ENCODE measurements around the gene VEGFB.
A peak's percentile ranks its signal among the peaks of the same experiment; 100 is the strongest.
"Not testable (repeated sequence)": the region's sequence is repeated elsewhere in the genome, so short reads cannot be mapped to it uniquely, and the experiment has no call there.

VEGFB gene

GRCh38 chr11:64244966-64245365, 10.6 kb downstream of the VEGFB start:
- H3K4me1 ChIP-seq (ENCODE audit: control insufficient read depth, insufficient read depth, low read length) = peaks cover 47% of the 10 kb centered on the region
- H3K9me3 ChIP-seq (replicated peaks; ENCODE audit: low read length) = no peaks in the 10 kb centered on the region
- peaks cover 16% of the 10 kb centered on the region for H3K36me3 ChIP-seq (ENCODE audit: insufficient read depth, low read length)
- H3K27me3 ChIP-seq (ENCODE audit: control insufficient read depth, insufficient read depth, low read length) = no peaks in the 10 kb centered on the region
- H3K4me3 ChIP-seq (ENCODE audit: low read length) = peak overlapping the region; percentile 100
- peak overlapping the region; percentile 85 for H3K4me2 ChIP-seq (ENCODE audit: low read length)
- H3K9ac ChIP-seq (ENCODE audit: low read depth, low read length) = peak overlapping the region; percentile 97

- Histone ChIP-seq H3K4me1 (ENCODE audit: control insufficient read depth, insufficient read depth, low read length) (peaks cover 43% of the 10 kb centered on the region), H3K4me2 (ENCODE audit: low read length) (peak overlapping the region; percentile 85), H3K9me3 (replicated peaks; ENCODE audit: low read length) (no peaks in the 10 kb centered on the region), H3K36me3 (ENCODE audit: insufficient read depth, low read length) (peaks cover 16% of the 10 kb centered on the region), H3K9ac (ENCODE audit: low read depth, low read length) (peak overlapping the region; percentile 97), H3K27me3 (ENCODE audit: control insufficient read depth, insufficient read depth, low read length) (no peaks in the 10 kb centered on the region), H3K4me3 (ENCODE audit: low read length) (peak overlapping the region; percentile 100)
These were observed 11.0 kb downstream of the VEGFB start for GRCh38 chr11:64245401-64245796.

GRCh38 chr11:64245797-64246620, 11.6 kb downstream of the VEGFB start:
- Histone ChIP-seq H3K27me3 (ENCODE audit: control insufficient read depth, insufficient read depth, low read length) (no peaks in the 10 kb centered on the region), H3K9ac (ENCODE audit: low read depth, low read length) (peak overlapping the region; percentile 97), H3K4me3 (ENCODE audit: low read length) (peak overlapping the region; percentile 100), H3K9me3 (replicated peaks; ENCODE audit: low read length) (no peaks in the 10 kb centered on the region), H3K4me2 (ENCODE audit: low read length) (peak overlapping the region; percentile 85), H3K36me3 (ENCODE audit: insufficient read depth, low read length) (peaks cover 16% of the 10 kb centered on the region), H3K4me1 (ENCODE audit: control insufficient read depth, insufficient read depth, low read length) (peaks cover 45% of the 10 kb centered on the region)

GRCh38 chr11:64246621-64246870, 12.2 kb downstream of the VEGFB start:
- Histone ChIP-seq H3K4me3 (ENCODE audit: low read length) (peak overlapping the region; percentile 100), H3K4me1 (ENCODE audit: control insufficient read depth, insufficient read depth, low read length) (peaks cover 46% of the 10 kb centered on the region), H3K4me2 (ENCODE audit: low read length) (peak overlapping the region; percentile 85), H3K9ac (ENCODE audit: low read depth, low read length) (peak overlapping the region; percentile 97), H3K36me3 (ENCODE audit: insufficient read depth, low read length) (peaks cover 16% of the 10 kb centered on the region)
- H3K27me3 ChIP-seq (ENCODE audit: control insufficient read depth, insufficient read depth, low read length); H3K9me3 ChIP-seq (replicated peaks; ENCODE audit: low read length): not testable (repeated sequence)

- Histone ChIP-seq H3K4me3 (ENCODE audit: low read length) (peak within 1 kb of the TSS; percentile 100), H3K4me1 (ENCODE audit: control insufficient read depth, insufficient read depth, low read length) (peaks cover 46% of the 10 kb centered on the region), H3K4me2 (ENCODE audit: low read length) (peak within 1 kb of the TSS; percentile 99), H3K27me3 (ENCODE audit: control insufficient read depth, insufficient read depth, low read length) (no peaks in the 10 kb centered on the region), H3K9ac (ENCODE audit: low read depth, low read length) (peak within 1 kb of the TSS; percentile 97), H3K9me3 (replicated peaks; ENCODE audit: low read length) (no peaks in the 10 kb centered on the region), H3K36me3 (ENCODE audit: insufficient read depth, low read length) (peaks cover 16% of the 10 kb centered on the region)
These were observed 12.7 kb downstream of the VEGFB start, which contains the start of gene PPP1R14B for GRCh38 chr11:64246871-64247728. PPP1R14B (minus strand) TSS chr11:64246943; CDS start chr11:64246673, 270 bp downstream.

- Histone ChIP-seq H3K4me1 (ENCODE audit: control insufficient read depth, insufficient read depth, low read length) (peaks cover 40% of the 10 kb centered on the region), H3K36me3 (ENCODE audit: insufficient read depth, low read length) (peaks cover 16% of the 10 kb centered on the region), H3K4me3 (ENCODE audit: low read length) (peak overlapping the region; percentile 100), H3K9ac (ENCODE audit: low read depth, low read length) (peak overlapping the region; percentile 85), H3K4me2 (ENCODE audit: low read length) (peak overlapping the region; percentile 99), H3K27me3 (ENCODE audit: control insufficient read depth, insufficient read depth, low read length) (no peaks in the 10 kb centered on the region), H3K9me3 (replicated peaks; ENCODE audit: low read length) (no peaks in the 10 kb centered on the region)
These were observed 13.5 kb downstream of the VEGFB start for GRCh38 chr11:64247729-64248531.

GRCh38 chr11:64248578-64248977, 14.2 kb downstream of the VEGFB start:
- Histone ChIP-seq H3K9me3 (replicated peaks; ENCODE audit: low read length) (no peaks in the 10 kb centered on the region), H3K9ac (ENCODE audit: low read depth, low read length) (no peak overlapping the region), H3K27me3 (ENCODE audit: control insufficient read depth, insufficient read depth, low read length) (no peaks in the 10 kb centered on the region), H3K4me1 (ENCODE audit: control insufficient read depth, insufficient read depth, low read length) (peaks cover 40% of the 10 kb centered on the region), H3K36me3 (ENCODE audit: insufficient read depth, low read length) (peaks cover 10% of the 10 kb centered on the region), H3K4me2 (ENCODE audit: low read length) (no peak overlapping the region), H3K4me3 (ENCODE audit: low read length) (no peak overlapping the region)

GRCh38 chr11:64249038-64249437, 14.7 kb downstream of the VEGFB start:
- Histone ChIP-seq H3K4me2 (ENCODE audit: low read length) (no peak overlapping the region), H3K36me3 (ENCODE audit: insufficient read depth, low read length) (peaks cover 8% of the 10 kb centered on the region), H3K9ac (ENCODE audit: low read depth, low read length) (no peak overlapping the region), H3K27me3 (ENCODE audit: control insufficient read depth, insufficient read depth, low read length) (no peaks in the 10 kb centered on the region), H3K4me3 (ENCODE audit: low read length) (no peak overlapping the region), H3K4me1 (ENCODE audit: control insufficient read depth, insufficient read depth, low read length) (peaks cover 38% of the 10 kb centered on the region), H3K9me3 (replicated peaks; ENCODE audit: low read length) (no peaks in the 10 kb centered on the region)

GRCh38 chr11:64249563-64250414, 15.4 kb downstream of the VEGFB start:
- peaks cover 34% of the 10 kb centered on the region for H3K4me1 ChIP-seq (ENCODE audit: control insufficient read depth, insufficient read depth, low read length)
- no peaks in the 10 kb centered on the region for H3K9me3 ChIP-seq (replicated peaks; ENCODE audit: low read length)
- no peak overlapping the region for H3K4me3 ChIP-seq (ENCODE audit: low read length)
- no peak overlapping the region for H3K9ac ChIP-seq (ENCODE audit: low read depth, low read length)
- peaks cover 12% of the 10 kb centered on the region for H3K36me3 ChIP-seq (ENCODE audit: insufficient read depth, low read length)
- H3K27me3 ChIP-seq (ENCODE audit: control insufficient read depth, insufficient read depth, low read length) = no peaks in the 10 kb centered on the region
- no peak overlapping the region for H3K4me2 ChIP-seq (ENCODE audit: low read length)

- no peaks in the 10 kb centered on the region for H3K9me3 ChIP-seq (replicated peaks; ENCODE audit: low read length)
- peak overlapping the region; percentile 88 for H3K4me2 ChIP-seq (ENCODE audit: low read length)
- H3K36me3 ChIP-seq (ENCODE audit: insufficient read depth, low read length) = peaks cover 15% of the 10 kb centered on the region
- H3K27me3 ChIP-seq (ENCODE audit: control insufficient read depth, insufficient read depth, low read length) = no peaks in the 10 kb centered on the region
- H3K4me3 ChIP-seq (ENCODE audit: low read length) = peak overlapping the region; percentile 92
- H3K9ac ChIP-seq (ENCODE audit: low read depth, low read length) = peak overlapping the region; percentile 62
- H3K4me1 ChIP-seq (ENCODE audit: control insufficient read depth, insufficient read depth, low read length) = peaks cover 28% of the 10 kb centered on the region
These were observed 16.1 kb downstream of the VEGFB start for GRCh38 chr11:64250415-64251015.
